T1000 (cell line): ENCODE measurements around the gene TLCD2.
"Not testable (repeated sequence)": the region's sequence is repeated elsewhere in the genome, so short reads cannot be mapped to it uniquely, and the experiment has no call there.

ENCODE experiments used
- DNase-seq: peaks from one replicate; lab custom pipeline; 2025; ENCODE audit warnings: mixed read lengths; lab: John Stamatoyannopoulos, UW

Gene TLCD2

DNA sequence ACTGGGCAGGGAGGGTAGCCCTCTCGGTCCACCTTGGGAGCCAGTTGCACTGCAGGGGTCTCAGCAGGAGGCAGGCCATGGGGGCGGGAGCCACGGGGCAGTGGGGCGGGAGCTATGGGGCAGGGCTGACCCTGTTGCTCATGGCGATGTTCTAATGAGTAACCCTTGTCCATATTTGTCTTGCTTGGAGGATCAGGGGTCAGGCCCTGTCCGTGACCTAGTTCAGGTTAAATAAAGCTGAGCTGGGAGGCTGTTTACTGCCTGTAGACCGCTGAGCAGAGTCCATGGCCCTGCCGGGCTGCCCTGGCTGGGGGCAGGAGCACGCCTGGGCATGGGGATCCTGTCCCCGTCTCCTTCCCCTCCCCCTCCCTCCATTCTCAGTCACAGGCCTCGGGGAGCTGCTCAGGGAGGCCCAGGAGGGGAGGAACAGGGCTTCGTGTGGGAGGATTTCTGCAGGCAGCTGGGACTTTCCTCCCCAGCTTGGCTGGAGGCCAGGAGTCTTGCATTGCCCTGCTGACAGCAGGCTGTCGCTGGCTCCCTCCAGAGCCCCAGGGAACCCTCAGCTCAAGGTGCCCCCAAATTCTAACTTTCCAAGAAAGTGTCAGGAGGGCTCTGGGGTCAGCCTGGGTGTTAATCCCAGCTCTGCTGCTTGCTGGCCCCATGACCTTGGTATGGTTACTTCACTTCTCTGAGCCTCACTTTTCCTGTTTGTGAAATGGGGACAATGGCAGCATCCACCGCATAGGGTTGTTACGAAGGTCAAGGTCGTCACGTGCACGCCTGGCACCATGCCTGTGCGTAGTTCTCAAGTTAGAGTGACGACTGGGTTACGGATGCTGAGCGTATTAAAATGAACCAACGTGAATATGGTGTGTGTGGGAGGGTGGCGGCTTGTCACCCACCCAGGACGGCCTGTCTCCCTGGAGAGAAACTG, 26.4 kb upstream of the TLCD2 start:
- no peak for DNase-seq

DNA sequence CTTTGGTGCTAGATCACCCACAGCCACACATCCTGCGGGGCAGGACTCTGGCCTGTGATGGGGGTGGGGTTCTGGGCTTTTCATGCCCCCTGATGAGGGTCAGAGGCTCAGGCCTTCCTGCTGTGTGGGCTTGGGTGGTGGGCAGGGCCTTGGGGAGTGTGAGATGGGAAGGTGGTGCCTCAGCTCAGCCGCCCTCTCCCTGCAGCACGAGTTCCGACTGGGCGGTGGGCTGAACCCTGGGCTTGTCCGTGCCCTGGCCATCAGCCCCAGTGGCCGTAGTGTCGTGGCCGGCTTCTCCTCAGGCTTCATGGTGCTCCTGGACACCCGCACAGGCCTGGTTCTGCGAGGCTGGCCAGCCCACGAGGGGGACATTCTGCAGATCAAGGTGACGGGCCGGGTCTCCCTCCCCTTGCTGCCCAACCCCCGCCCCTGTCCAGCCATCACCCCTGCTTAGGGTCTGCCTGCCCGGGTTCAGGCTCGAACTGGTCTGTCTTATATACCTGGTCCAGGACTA, 25.7 kb upstream of the TLCD2 start:
- no peak for DNase-seq

DNA sequence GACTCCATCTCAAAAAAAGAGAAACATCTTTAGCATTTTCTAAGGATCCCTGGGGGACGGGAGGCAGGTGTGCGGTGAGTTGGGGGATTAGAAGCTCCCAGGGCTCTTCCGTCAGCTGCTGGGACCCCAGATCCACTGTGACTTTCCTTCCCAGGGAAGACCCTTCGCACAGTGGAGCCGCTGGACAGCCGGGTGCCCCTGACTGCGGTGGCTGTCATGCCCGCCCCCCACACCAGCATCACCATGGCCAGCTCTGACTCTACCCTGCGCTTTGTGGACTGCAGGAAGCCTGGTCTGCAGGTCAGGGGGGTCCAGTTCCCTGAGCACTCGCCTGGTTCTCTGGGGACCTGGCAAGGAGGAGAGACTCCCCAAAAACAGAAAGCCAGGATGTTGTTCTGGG, 25.2 kb upstream of the TLCD2 start:
- DNase-seq = no peak

DNA sequence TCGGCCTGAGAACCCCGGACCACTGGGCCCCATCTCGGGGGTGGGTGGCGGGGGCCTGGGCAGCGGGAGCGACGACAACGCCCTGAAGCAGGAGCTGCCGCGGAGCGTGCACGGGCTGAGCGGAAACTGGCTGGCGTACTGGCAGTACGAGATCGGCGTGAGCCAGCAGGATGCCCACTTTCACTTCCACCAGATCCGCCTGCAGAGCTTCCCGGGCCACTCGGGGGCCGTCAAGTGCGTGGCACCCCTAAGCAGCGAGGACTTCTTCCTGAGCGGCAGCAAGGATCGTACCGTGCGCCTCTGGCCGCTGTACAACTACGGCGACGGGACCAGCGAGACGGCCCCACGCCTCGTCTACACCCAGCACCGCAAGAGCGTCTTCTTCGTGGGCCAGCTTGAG, 23.6 kb upstream of the TLCD2 start:
- DNase-seq = no peak

DNA sequence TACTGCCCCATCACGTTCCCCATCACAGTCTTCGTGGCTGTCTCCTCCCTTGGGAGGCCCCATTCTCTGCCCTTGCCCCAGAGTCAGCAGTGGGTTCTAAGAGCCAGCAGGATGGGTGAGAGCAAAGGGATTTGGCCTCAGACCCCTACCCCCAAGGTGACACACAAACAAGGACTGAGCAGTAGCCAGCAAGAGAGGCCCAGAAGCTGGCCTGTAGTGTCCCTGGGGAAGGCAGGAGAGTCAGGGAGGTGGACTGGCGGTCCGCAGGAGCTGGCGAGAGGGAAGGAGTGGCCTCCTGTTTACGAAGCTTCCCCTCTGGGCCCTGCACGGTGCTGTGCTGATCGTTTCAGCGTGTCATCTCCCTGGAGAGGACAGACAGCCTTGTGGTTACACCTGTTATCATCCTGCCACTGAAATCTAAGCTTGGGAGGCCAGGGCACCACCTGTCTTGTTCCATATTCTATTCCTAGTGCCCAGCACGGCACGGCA, 22.7 kb upstream of the TLCD2 start:
- DNase-seq = no peak

DNA sequence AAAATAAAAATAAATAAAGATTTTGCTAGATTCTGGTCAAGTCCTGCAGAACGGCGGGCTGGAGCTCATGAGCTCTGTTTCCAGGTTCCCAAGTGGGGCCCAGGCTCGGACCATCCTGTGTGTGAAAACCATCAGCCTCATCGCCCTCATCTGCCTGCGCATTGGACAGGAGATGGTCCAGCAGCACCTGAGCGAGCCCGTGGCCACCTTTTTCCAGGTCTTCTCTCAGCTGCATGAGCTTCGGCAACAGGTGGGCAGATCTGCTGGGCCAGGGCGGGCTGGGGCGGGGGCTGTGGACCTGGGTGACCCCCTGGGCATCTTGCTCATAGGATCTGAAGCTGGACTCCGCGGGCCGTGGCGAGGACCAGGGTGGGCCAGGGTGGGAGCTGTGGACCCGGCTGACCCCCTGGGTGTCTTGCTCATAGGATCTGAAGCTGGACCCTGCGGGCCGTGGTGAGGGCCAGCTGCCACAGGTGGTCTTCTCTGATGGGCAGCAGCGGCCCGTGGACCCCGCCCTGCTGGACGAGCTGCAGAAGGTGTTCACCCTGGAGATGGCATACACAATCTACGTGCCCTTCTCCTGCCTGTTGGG, 22.2 kb upstream of the TLCD2 start:
- DNase-seq = no peak

DNA sequence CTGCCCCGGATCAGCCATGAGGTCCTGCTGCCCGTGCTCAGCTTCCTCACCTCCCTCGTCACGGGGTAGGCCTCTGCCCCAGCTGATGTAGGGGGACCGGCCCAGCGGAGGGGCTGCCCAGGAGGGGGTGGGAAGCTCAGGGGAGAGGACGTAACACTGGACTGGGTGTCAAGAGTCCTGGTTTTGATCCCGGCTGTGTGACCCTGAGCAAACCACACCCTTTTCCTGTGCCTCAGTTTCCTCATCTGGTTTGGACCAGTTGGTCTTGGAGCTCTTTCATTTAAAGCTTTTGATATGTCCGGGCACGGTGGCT, 21.0 kb upstream of the TLCD2 start:
- no peak for DNase-seq

DNA sequence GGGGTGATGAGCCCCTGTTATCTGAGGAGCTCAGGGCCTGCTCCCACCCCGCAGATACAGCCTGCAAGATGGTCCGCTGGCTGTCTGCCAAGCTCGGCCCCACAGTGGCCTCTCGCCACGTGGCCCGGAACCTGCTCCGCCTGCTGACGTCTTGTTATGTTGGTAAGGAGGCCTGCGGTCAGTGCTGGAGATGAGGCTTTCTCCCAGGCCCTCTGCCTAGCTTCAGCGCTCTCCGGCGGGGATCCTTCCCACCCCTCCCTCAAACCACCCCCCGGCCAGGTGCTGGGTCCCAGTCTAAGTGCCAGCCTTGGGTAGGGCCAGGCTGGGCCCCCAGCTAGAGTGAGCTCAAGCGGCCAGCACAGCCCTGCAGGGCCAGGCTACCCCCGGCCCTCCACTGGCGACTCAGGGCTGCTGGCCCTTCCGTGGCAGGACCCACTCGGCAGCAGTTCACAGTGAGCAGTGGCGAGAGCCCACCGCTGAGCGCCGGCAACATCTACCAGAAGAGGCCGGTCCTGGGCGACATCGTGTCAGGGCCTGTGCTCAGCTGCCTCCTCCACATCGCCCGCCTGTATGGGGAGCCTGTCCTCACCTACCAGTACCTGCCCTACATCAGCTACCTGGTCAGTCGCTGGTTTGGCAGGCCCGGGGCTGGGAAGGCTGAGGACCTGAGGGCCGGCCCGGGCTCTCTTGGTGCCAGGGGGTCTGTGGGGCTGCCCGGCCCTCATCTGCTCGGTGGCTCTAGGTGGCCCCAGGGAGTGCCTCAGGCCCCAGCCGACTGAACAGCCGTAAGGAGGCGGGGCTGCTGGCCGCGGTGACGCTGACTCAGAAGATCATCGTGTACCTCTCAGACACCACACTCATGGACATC, 20.4 kb upstream of the TLCD2 start:
- DNase-seq = peak; percentile 41

DNA sequence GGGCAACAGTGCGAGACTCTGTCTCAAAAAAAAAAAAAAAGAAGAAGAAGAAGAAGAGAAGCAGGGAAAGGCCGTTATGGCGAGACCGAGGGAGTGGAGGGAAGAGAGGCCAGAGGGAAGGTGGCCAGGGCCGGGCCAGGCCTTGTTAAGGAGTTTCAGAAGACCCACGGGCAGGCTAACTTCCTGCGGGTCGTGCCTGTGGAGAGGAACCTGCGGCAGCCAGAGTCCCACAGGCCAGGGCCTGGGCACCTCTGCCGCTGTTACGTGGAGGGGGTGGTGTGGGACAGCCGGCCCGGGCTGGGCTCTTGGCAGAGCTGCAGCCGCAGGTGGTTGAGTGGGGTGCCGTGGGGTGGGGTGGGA, 19.8 kb upstream of the TLCD2 start:
- DNase-seq = no peak

DNA sequence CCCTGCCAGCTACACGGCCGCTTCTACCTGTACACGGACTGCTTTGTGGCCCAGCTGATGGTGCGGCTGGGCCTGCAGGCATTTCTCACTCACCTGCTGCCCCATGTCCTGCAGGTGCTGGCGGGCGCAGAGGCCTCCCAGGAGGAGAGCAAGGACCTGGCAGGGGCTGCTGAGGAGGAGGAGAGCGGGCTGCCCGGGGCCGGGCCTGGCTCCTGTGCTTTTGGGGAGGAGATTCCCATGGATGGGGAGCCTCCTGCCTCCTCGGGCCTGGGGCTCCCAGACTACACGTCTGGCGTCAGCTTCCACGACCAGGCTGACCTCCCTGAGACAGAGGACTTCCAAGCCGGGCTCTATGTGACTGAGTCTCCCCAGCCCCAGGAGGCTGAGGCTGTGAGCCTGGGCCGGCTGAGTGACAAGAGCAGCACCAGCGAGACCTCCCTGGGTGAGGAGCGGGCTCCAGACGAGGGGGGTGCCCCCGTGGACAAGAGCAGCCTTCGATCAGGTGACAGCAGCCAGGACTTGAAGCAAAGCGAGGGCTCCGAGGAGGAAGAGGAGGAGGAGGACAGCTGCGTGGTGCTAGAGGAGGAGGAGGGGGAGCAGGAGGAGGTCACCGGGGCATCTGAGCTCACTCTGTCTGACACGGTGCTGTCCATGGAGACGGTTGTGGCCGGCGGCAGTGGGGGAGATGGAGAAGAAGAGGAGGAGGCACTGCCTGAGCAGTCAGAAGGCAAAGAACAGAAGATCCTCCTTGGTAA, 17.9 kb upstream of the TLCD2 start:
- DNase-seq = no peak

DNA sequence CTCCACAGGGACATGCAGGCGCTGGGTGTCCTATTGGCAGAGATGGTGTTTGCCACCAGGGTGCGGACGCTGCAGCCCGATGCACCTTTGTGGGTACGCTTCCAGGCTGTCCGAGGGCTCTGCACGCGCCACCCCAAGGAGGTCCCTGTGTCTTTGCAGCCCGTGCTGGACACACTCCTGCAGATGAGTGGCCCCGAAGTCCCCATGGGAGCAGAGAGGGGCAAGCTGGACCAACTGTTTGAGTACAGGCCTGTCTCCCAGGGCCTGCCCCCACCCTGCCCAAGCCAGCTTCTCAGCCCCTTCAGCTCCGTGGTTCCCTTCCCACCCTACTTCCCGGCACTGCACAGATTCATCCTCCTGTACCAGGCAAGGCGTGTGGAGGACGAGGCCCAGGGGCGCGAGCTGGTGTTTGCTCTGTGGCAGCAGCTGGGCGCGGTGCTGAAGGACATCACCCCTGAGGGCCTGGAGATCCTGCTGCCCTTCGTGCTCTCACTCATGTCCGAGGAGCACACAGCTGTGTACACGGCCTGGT, 17.1 kb upstream of the TLCD2 start:
- DNase-seq = no peak

DNA sequence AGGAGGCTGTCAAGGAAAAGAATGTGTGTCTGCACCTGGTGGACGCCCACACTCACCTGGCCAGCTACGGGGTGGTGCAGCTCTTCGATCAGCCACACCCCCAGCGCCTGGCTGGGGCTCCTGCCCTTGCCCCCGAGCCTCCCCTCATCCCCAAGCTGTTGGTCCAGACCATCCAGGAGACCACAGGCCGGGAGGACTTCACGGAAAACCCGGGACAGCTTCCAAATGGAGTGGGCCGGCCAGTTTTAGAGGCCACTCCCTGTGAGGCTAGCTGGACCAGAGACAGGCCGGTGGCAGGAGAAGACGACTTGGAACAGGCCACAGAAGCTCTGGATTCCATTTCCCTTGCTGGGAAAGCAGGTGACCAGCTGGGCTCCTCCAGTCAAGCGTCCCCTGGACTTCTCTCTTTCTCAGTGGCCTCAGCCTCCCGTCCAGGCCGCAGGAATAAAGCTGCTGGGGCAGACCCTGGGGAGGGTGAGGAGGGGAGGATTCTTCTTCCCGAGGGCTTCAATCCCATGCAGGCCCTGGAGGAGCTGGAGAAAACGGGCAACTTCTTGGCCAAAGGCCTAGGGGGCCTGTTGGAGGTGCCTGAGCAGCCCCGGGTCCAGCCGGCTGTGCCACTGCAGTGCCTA, 16.6 kb upstream of the TLCD2 start:
- no peak for DNase-seq

DNA sequence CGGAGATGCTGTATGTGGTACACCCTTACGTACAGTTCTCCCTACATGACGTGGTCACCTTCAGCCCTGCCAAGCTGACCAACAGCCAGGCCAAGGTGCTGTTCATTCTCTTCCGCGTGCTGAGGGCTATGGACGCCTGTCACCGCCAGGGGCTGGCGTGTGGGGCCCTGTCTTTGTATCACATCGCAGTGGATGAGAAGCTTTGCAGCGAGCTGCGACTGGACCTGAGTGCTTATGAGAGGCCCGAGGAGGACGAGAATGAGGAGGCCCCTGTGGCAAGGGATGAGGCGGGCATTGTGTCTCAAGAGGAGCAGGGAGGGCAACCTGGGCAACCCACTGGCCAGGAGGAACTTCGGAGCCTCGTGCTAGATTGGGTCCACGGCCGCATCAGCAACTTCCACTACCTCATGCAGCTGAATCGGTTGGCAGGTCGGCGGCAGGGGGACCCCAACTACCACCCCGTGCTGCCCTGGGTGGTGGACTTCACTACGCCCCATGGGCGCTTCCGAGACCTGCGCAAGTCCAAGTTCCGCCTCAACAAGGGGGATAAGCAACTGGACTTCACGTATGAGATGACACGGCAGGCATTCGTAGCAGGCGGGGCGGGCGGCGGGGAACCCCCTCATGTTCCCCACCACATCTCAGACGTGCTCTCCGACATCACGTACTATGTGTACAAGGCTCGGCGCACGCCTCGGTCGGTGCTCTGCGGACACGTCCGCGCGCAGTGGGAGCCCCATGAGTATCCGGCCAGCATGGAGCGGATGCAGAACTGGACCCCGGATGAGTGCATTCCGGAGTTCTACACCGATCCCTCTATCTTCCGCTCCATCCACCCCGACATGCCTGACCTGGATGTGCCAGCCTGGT, 15.7 kb upstream of the TLCD2 start:
- DNase-seq = no peak

DNA sequence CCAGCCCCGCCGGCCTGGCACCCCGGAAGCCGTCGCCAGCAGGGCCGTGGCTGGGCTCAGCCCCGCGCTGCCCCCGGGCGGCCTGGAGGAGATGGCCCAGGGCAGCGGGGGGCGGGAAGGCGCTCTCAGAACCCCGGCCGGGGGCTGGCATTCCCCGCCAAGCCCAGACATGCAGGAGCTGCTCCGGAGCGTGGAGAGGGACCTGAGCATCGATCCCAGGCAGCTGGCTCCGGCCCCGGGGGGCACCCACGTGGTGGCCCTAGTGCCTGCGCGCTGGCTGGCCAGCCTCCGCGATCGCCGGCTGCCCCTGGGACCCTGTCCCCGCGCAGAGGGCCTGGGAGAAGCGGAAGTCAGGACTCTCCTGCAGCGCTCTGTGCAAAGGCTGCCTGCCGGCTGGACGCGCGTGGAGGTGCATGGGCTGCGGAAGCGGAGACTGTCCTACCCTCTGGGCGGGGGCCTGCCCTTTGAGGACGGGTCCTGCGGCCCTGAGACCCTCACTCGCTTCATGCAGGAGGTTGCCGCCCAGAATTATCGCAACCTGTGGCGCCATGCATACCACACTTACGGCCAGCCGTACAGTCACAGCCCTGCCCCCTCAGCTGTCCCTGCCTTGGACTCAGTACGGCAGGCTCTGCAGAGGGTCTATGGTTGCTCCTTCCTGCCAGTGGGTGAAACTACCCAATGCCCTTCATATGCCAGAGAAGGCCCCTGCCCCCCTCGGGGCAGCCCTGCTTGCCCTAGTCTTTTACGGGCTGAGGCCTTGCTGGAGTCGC, 14.9 kb upstream of the TLCD2 start:
- DNase-seq = peak; percentile 69

DNA sequence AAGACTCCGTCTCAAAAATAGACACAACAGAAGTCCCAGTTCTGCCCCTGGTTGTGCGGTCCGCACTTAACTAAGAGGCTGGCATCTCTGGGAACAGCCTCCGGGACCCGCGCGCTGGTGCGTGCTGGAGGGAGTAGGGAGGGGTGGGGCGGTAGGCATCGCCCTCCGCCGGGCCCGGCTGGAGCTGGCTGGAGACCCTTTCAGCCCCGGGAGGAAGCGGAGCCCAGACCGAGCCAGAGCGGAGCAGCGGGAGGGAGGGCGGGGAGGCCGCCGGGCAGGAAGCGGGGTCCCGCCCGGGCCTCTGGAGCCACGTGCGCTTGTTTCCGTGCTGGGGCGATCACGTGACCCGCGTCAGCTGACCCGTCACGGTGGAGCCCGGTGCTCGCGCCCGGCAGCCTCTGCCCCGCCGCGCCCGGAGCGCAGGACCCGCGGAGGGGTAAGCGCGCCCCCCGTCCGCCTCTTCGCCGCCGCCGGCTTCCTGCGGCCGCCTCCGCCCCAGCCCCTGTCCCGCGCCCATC, 14.2 kb upstream of the TLCD2 start, which contains the start of gene WDR81:
TSS of gene WDR81 (plus strand) at position 354 of the 518 bp plus-strand sequence. CDS start 256 bp downstream, outside the sequence.
- peak; percentile 69 for DNase-seq

DNA sequence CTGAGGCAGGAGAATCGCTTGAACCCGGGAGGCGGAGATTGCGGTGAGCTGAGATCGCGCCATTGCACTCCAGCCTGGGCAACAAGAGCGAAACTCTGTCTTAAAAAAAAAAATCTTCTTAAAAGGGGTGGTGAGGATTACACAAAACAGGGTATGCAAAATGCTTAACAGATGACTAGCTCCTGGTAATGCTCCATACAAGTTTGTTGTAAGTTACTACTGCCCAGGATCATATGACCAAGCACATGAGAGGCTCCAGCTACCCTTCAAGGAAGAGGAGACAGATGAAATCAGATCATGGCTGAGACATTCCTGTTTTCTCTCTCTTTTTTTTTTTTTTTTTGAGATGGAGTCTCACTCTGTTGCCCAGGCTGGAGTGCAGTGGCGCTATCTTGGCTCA, 11.8 kb upstream of the TLCD2 start:
- DNase-seq = not testable (repeated sequence)

DNA sequence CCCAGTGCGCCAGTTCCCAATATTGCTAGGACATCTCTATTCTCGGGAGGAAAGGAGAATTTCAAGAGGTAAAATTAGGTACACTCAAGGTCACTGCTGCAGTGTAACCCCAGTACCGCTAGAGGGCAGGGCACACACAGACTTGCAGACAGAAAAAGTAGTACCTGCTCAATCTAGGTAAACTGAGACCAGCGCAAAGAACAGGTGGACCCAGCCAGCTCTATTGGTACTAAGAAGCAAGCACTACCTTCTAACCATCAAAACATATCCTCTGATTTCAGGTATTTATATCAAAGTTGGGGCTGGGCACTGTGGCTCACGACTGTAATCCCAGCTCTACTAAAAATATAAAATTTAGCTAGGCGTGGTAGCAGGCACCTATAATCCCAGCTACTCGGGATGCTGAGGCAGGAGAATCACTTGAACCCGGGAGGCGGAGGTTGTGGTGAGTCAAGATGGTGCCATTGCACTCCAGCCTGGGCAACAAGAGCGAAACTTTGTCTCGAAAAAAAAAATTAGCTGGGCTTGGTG, 10.7 kb upstream of the TLCD2 start:
- no peak for DNase-seq

DNA sequence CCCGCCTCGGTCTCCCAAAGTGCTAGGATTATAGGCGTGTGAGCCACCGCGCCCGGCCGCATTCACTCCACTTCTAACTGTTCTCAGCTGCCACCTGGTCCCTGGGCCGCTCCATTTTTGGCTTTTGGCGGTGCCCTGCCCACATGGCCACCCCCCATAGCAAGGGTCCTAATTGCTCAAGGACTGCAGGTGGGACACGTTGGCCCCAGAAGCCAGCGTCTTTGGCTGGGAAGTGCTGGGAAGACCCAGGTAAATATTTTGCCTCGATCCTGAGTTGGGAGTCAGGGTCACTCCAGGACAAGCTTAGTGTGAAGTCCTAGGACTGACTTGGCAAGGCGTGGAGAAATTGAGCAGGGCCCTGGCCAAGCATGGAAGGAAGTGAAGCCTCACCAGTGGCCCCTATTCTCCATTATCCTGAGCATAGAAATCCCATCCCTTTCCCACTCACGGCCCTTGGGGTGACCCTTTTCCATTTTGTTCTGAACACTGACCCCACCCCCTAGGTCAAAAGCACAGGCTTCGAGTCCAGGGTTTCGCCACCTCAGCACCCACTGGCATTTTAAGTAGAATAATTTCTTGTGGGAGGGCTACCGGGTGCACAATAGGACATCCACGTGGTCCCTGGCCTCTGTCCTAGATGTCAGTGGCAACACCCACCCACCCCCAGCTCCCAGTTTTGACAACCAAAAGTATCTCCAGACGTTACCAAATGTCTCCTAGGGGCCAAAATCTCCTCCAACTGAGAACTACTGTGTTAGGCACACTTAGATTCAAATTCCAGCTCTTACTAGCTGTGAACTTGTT, 8.4 kb upstream of the TLCD2 start:
- DNase-seq = no peak
